Activated CD4-positive, alpha-beta T cell treated with anti-CD3 and anti-CD28 coated beads, Interleukin-2, amount 50 U/mL, for 16 hours (primary cell): ENCODE results near the gene ARHGEF33.

Source experiments
- DNase-seq: peaks from one replicate; pipeline ENCODE4 v3.0.0-alpha.2; 2020

Gene ARHGEF33

GRCh38 chr2:38960609-38961320 is 71.1 kb downstream of the ARHGEF33 start:
- no peak for DNase-seq

GRCh38 chr2:38966006-38966405 is 76.3 kb downstream of the ARHGEF33 start:
- no peak for DNase-seq

GRCh38 chr2:38966678-38967077 is 77.0 kb downstream of the ARHGEF33 start:
- no peak for DNase-seq

GRCh38 chr2:38968021-38968420 is 78.3 kb downstream of the ARHGEF33 start:
- no peak for DNase-seq

GRCh38 chr2:38971377-38971776 is 81.7 kb downstream of the ARHGEF33 start:
- no peak for DNase-seq

- no peak for DNase-seq
These were observed 83.6 kb downstream of the ARHGEF33 start for GRCh38 chr2:38973266-38973665.

GRCh38 chr2:38975042-38975441 is 85.4 kb downstream of the ARHGEF33 start:
- DNase-seq = no peak

GRCh38 chr2:38977047-38977446 is 87.4 kb downstream of the ARHGEF33 start:
- no peak for DNase-seq

- no peak for DNase-seq
These were observed 88.7 kb downstream of the ARHGEF33 start for GRCh38 chr2:38978296-38978903.

- no peak for DNase-seq
These were observed 89.2 kb downstream of the ARHGEF33 start for GRCh38 chr2:38978908-38979307.

- no peak for DNase-seq
These were observed 91.5 kb downstream of the ARHGEF33 start for GRCh38 chr2:38981003-38981669.

GRCh38 chr2:38981670-38982357 is 92.1 kb downstream of the ARHGEF33 start:
- no peak for DNase-seq

- DNase-seq = no peak
These were observed 92.8 kb downstream of the ARHGEF33 start for GRCh38 chr2:38982498-38982897.

GRCh38 chr2:38988716-38989115 is 99.0 kb downstream of the ARHGEF33 start:
- no peak for DNase-seq

GRCh38 chr2:38991899-38992298 is 102.2 kb downstream of the ARHGEF33 start:
- DNase-seq = no peak

- no peak for DNase-seq
These were observed 108.1 kb downstream of the ARHGEF33 start for GRCh38 chr2:38997781-38998180.

- DNase-seq = no peak
These were observed 110.9 kb downstream of the ARHGEF33 start for GRCh38 chr2:39000552-39000951.

GRCh38 chr2:39007875-39008504 is 118.3 kb downstream of the ARHGEF33 start:
- no peak for DNase-seq

GRCh38 chr2:39008665-39009064 is 119.0 kb downstream of the ARHGEF33 start:
- no peak for DNase-seq

- DNase-seq = no peak
These were observed 124.2 kb downstream of the ARHGEF33 start for GRCh38 chr2:39013871-39014270.

- no peak for DNase-seq
These were observed 125.7 kb downstream of the ARHGEF33 start for GRCh38 chr2:39015424-39015823.

- no peak for DNase-seq
These were observed 127.7 kb downstream of the ARHGEF33 start for GRCh38 chr2:39017334-39017733.

- no peak for DNase-seq
These were observed 129.0 kb downstream of the ARHGEF33 start for GRCh38 chr2:39018638-39019037.
